H1 (cell line): ENCODE results near the gene FANCF. TPM values are rescaled to one million over a fixed set of nuclear protein-coding genes. Genes with fewer than 3 reads are reported as not detected.

ENCODE experiments used
- ASH2L ChIP-seq: fragments of 200-600, 300-600 bp; sonication (generic); IDR thresholded peaks from one replicate; pipeline ENCODE4 v1.7.1; 2017; ENCODE audit warnings: low read length
- ATF3 ChIP-seq: IDR thresholded peaks from 2 replicates; pipeline ENCODE4 v1.6.1; 2011; ENCODE audit warnings: low read depth, mild to moderate bottlenecking, low read length; ENCODE audit not compliant: insufficient read depth
- CBX5 ChIP-seq: fragments of 300-800, 300-1000 bp; sonication (generic); IDR thresholded peaks from 2 replicates; pipeline ENCODE4 v1.7.1; 2016; ENCODE audit warnings: antibody characterized with exemption, low read length, low read depth
- CBX8 ChIP-seq: fragments of 300-800, 300-1000 bp; sonication (generic); IDR thresholded peaks from 2 replicates; pipeline ENCODE4 v1.7.1; 2016; ENCODE audit warnings: low read depth, low read length, borderline replicate concordance
- CEBPB ChIP-seq: IDR thresholded peaks from 2 replicates; pipeline ENCODE4 v1.6.1; 2012; ENCODE audit warnings: low read depth, low read length
- CHD1 ChIP-seq: IDR thresholded peaks from 2 replicates; pipeline ENCODE4 v1.6.1; 2012; ENCODE audit warnings: low read depth, low read length, improper control_type of control experiment
- CHD2 ChIP-seq: IDR thresholded peaks from 2 replicates; pipeline ENCODE4 v1.6.1; 2012; ENCODE audit warnings: low read length, improper control_type of control experiment
- CTBP2 ChIP-seq: IDR thresholded peaks from 2 replicates; pipeline ENCODE4 v1.7.0; 2011; ENCODE audit warnings: borderline replicate concordance, mild to moderate bottlenecking, moderate library complexity, mixed read lengths, low read length; ENCODE audit not compliant: insufficient read depth, insufficient read length
- E2F6 ChIP-seq: IDR thresholded peaks from 2 replicates; pipeline ENCODE4 v1.6.1; 2012; ENCODE audit warnings: inconsistent platforms
- GABPA ChIP-seq: IDR thresholded peaks from 2 replicates; pipeline ENCODE4 v1.6.1; 2011; ENCODE audit warnings: mild to moderate bottlenecking, low read length, moderate library complexity, borderline replicate concordance; ENCODE audit not compliant: insufficient read depth
- MAFK ChIP-seq: IDR thresholded peaks from 2 replicates; pipeline ENCODE4 v1.6.1; 2012; ENCODE audit warnings: low read depth, mild to moderate bottlenecking, improper control_type of control experiment, low read length
- RAD21 ChIP-seq, 2 experiments: IDR thresholded peaks in 1 of 2; conservative IDR thresholded peaks in 1 of 2; 2 replicates each; pipeline ENCODE4 v1.6.1; 2011; ENCODE audit warnings: low read depth in 2 of 2, low read length in 2 of 2, improper control_type of control experiment in 1 of 2, inconsistent platforms in 1 of 2, mild to moderate bottlenecking in 1 of 2, moderate library complexity in 1 of 2
- RBBP5 ChIP-seq: IDR thresholded peaks from 2 replicates; pipeline ENCODE4 v1.7.1; 2012; ENCODE audit warnings: low read depth, mild to moderate bottlenecking, inconsistent platforms, low read length, moderate library complexity, borderline replicate concordance
- RXRA ChIP-seq: IDR thresholded peaks from 2 replicates; pipeline ENCODE4 v1.6.1; 2011; ENCODE audit warnings: low read depth, mild to moderate bottlenecking, low read length, moderate library complexity; ENCODE audit not compliant: insufficient read depth
- SIN3A ChIP-seq, 2 experiments: IDR thresholded peaks in 1 of 2; conservative IDR thresholded peaks in 1 of 2; 2 replicates each; pipeline ENCODE4 v1.6.1; 2011 to 2012; ENCODE audit warnings: low read length in 2 of 2, improper control_type of control experiment in 1 of 2, low read depth in 1 of 2, mild to moderate bottlenecking in 1 of 2
- SIRT6 ChIP-seq: IDR thresholded peaks from one replicate; pipeline ENCODE4 v1.7.1; 2012; ENCODE audit warnings: low read length, inconsistent platforms
- SP1 ChIP-seq: IDR thresholded peaks from 2 replicates; pipeline ENCODE4 v1.6.1; 2011; ENCODE audit warnings: low read depth, low read length
- TAF1 ChIP-seq: IDR thresholded peaks from 2 replicates; pipeline ENCODE4 v1.6.1; 2011; ENCODE audit warnings: mild to moderate bottlenecking, low read depth, low read length
- TCF12 ChIP-seq: IDR thresholded peaks from 2 replicates; pipeline ENCODE4 v1.6.1; 2011; ENCODE audit warnings: low read depth, mild to moderate bottlenecking, low read length
- USF2 ChIP-seq: IDR thresholded peaks from 2 replicates; pipeline ENCODE4 v1.6.1; 2011; ENCODE audit warnings: low read length, improper control_type of control experiment
- polyA plus RNA-seq, 7 experiments: library from polyadenylated mRNA; depleted of rRNA in 3 of 7; stranded (reverse) in 5 of 7; unstranded in 2 of 7; fragments of >200 nt in 5 of 7; fragments of 200-250 nt in 2 of 7; gene quantifications; 1 replicate in 5 of 7; 2 replicates in 1 of 7; 4 replicates in 1 of 7; pipeline versions ENCODE4 v1.2.1 to v1.2.3, GENCODE V29; 2011 to 2013; ENCODE audit warnings: missing spikeins in 2 of 7, mixed read lengths in 2 of 7
- total RNA-seq: library from RNA; stranded (reverse); fragmentation: NEBNext Ultra II Directional; extraction: Animal tissue kit (Norgen Biotek cat#: 25700); gene quantifications from 2 replicates; pipeline ENCODE4 v1.2.1, GENCODE V29; 2021
- TF ChIP-seq, protein P1 (sequence below): IDR thresholded peaks from 2 replicates; pipeline ENCODE4 v1.6.1; 2012; ENCODE audit warnings: inconsistent platforms

Gene FANCF
- total and polyA plus RNA-seq, 2 of the 8 experiments (the other 6 are each of a cell fraction or from before 2014, with no cell fraction given) = 10.0 to 29.4 TPM

DNA sequence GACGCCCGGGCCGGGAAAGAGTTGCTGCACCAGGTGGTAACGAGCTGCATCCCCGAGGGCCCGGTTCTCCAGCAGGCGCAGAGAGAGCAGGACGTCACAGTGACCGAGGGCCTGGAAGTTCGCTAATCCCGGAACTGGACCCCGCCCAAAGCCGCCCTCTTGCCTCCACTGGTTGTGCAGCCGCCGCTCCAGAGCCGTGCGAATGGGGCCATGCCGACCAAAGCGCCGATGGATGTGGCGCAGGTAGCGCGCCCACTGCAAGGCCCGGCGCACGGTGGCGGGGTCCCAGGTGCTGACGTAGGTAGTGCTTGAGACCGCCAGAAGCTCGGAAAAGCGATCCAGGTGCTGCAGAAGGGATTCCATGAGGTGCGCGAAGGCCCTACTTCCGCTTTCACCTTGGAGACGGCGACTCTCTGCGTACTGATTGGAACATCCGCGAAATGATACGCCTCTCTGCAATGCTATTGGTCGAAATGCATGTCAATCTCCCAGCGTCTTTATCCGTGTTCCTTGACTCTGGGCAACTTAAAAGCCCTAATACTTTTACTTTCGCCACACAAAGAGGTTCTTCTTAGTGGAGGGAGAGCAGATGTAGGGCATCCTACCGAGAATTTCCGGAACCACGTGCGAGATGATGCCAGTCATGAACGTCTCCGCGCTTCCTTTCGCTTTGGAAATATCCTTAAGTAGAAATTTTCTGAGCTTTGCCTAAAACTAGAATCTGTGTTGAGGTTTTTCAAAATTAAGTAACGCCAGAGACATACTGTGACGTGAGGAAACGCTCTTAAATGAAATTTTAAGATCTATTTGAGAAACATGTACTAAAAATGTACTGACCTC, at the start of gene FANCF (continued):
- TF ChIP-seq, protein P1, sequence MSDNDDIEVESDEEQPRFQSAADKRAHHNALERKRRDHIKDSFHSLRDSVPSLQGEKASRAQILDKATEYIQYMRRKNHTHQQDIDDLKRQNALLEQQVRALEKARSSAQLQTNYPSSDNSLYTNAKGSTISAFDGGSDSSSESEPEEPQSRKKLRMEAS = peak; percentile 82
- TF ChIP-seq CBX8 = no peak
- 0 out of 2 replicates have a peak, but pooled peaks have one; percentile 14 for TF ChIP-seq TCF12
- peak; percentile 93 for TF ChIP-seq CHD2
- TF ChIP-seq USF2 = 0 out of 2 replicates have a peak, but pooled peaks have one; percentile 5
- peak; percentile 80 for TF ChIP-seq TAF1
- TF ChIP-seq SIRT6 = no peak
- no peak for TF ChIP-seq RAD21 (IDR thresholded peaks at IDR 0.05 in 1 of 2, conservative IDR thresholded peaks at IDR 0.05 in 1 of 2; ENCODE audit: low read depth in 2 of 2, low read length in 2 of 2)
- 0 out of 2 replicates have a peak, but pooled peaks have one; percentile 38 for TF ChIP-seq RBBP5
- peak; percentile 34; a peak in 1 of 4 replicates for TF ChIP-seq SIN3A (conservative IDR thresholded peaks at IDR 0.05 in 1 of 2, IDR thresholded peaks at IDR 0.05 in 1 of 2; ENCODE audit: low read depth in 1 of 2, low read length in 2 of 2)
- TF ChIP-seq GABPA = peak; percentile 51; the same call in 1 of the 2 replicates
- TF ChIP-seq E2F6 = peak; percentile 77; the same call in 1 of the 2 replicates
- no peak for TF ChIP-seq CHD1
- TF ChIP-seq CEBPB = no peak
- TF ChIP-seq SP1 = peak; percentile 100
- TF ChIP-seq CTBP2 = no peak
- no peak for TF ChIP-seq CBX5
- TF ChIP-seq MAFK = no peak
- TF ChIP-seq ATF3 = no peak
- peak; percentile 76 for TF ChIP-seq ASH2L
- no peak for TF ChIP-seq RXRA
